RWPE2 (cell line): ENCODE measurements around the gene MKX.

Experiments used
- ATAC-seq: fragments of 200-7000 bp; cut with Tn5 transposase; 3 replicates; pipeline ENCODE4 v1.9.1; 2021; ENCODE audit warnings: low read depth
- DNase-seq: peaks from one replicate; pipeline ENCODE4 v3.0.0-alpha.2; 2020; ENCODE audit warnings: low spot score
- H3K27ac ChIP-seq: fragments of 450-650 bp; 2 replicates; pipeline ENCODE4 v1.5.1; 2017; ENCODE audit warnings: mild to moderate bottlenecking; ENCODE audit not compliant: poor library complexity, severe bottlenecking
- H3K27me3 ChIP-seq: fragments of 250-450 bp; sonication (Bioruptor Pico); 2 replicates; pipeline ENCODE4 v1.5.1; 2021; ENCODE audit warnings: mild to moderate bottlenecking, moderate library complexity; ENCODE audit not compliant: insufficient read depth, poor library complexity, severe bottlenecking
- H3K36me3 ChIP-seq: fragments of 250-450 bp; sonication (Bioruptor Pico); 2 replicates; pipeline ENCODE4 v1.5.1; 2020; ENCODE audit warnings: low read depth, mild to moderate bottlenecking, moderate library complexity
- H3K4me1 ChIP-seq: fragments of 250-450 bp; sonication (Bioruptor Pico); 2 replicates; pipeline ENCODE4 v1.5.1; 2021; ENCODE audit warnings: mild to moderate bottlenecking, moderate library complexity; ENCODE audit not compliant: insufficient read depth, poor library complexity, severe bottlenecking
- H3K4me3 ChIP-seq: fragments of 250-450 bp; sonication (Bioruptor Pico); 2 replicates; pipeline ENCODE4 v1.5.1; 2021; ENCODE audit warnings: mild to moderate bottlenecking, moderate library complexity; ENCODE audit not compliant: severe bottlenecking
- H3K9me3 ChIP-seq: fragments of 250-450 bp; sonication (Bioruptor Pico); 2 replicates; pipeline ENCODE4 v1.5.1; 2021; ENCODE audit warnings: mild to moderate bottlenecking, moderate library complexity; ENCODE audit not compliant: severe bottlenecking
- TF ChIP-seq, protein P1 (sequence below): fragments of 450-650 bp; IDR thresholded peaks from one replicate; pipeline ENCODE4 v1.5.1; 2017; ENCODE audit warnings: mild to moderate bottlenecking, moderate library complexity; ENCODE audit not compliant: poor library complexity, severe bottlenecking

Gene MKX

DNA sequence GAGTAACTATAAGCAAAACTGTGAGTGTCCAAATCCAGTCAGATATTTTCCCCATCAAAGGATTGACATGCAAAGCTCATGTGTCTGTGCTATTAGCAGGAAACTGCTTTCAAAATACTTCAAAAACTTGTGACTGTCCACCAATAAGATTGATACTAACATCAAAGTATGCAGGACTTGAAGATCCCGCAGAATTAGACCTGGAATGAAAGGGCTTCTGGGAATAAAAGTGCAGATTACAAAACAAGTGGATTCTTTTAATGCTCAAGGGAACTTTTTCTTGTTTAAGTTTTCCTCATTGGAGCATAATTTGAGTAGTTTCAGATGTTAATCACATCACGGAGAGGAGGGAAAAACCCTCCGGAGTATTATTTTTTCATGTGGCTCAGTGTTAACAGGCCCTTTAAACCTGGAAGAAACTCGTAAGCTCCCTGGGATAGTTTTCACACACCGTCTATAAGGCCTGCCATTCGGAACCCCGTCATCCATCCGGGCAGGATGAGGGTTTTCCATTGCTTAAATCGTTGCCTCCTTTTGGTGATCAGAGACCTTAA is 33.9 kb upstream of the MKX start:
- DNase-seq, result no peak
- H3K27me3 ChIP-seq, result no peaks in the 10 kb centered on the region
- TF ChIP-seq, protein P1, sequence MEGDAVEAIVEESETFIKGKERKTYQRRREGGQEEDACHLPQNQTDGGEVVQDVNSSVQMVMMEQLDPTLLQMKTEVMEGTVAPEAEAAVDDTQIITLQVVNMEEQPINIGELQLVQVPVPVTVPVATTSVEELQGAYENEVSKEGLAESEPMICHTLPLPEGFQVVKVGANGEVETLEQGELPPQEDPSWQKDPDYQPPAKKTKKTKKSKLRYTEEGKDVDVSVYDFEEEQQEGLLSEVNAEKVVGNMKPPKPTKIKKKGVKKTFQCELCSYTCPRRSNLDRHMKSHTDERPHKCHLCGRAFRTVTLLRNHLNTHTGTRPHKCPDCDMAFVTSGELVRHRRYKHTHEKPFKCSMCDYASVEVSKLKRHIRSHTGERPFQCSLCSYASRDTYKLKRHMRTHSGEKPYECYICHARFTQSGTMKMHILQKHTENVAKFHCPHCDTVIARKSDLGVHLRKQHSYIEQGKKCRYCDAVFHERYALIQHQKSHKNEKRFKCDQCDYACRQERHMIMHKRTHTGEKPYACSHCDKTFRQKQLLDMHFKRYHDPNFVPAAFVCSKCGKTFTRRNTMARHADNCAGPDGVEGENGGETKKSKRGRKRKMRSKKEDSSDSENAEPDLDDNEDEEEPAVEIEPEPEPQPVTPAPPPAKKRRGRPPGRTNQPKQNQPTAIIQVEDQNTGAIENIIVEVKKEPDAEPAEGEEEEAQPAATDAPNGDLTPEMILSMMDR, result no peak

DNA sequence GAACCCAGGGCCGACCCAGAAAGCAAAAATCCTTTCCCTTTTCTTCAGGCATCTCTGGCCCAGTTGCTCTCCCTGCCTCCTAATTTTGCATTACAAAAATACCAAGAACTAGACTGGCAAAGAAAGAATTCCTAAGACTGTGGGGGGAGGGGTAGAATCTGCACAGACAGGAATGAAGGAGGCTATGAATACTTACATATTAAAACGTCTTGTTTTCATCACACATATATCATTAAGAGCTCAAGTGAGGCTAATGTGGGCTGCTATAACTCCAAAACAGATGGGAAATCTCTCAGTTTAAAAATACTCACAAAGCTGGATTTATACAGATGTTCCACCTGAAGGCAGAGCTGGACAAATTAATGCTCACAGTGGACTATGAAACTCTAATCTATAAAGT is 29.2 kb upstream of the MKX start:
- no peaks in the 10 kb centered on the region for H3K27me3 ChIP-seq
- H3K4me3 ChIP-seq, result no peak overlapping the region
- DNase-seq, result no peak
- no peaks in the 10 kb centered on the region for H3K4me1 ChIP-seq
- no peak for ATAC-seq
- no peaks in the 10 kb centered on the region for H3K9me3 ChIP-seq
- no peaks in the 10 kb centered on the region for H3K36me3 ChIP-seq
- TF ChIP-seq, protein P1, result no peak
- H3K27ac ChIP-seq, result no peak overlapping the region

More for the DNA sequence above, 33.9 kb upstream of the MKX start:
- Histone ChIP-seq H3K36me3 (no peaks in the 10 kb centered on the region), H3K27ac (no peak overlapping the region), H3K9me3 (no peaks in the 10 kb centered on the region), H3K4me1 (no peaks in the 10 kb centered on the region), H3K4me3 (no peak overlapping the region)
- ATAC-seq, result no peak

DNA sequence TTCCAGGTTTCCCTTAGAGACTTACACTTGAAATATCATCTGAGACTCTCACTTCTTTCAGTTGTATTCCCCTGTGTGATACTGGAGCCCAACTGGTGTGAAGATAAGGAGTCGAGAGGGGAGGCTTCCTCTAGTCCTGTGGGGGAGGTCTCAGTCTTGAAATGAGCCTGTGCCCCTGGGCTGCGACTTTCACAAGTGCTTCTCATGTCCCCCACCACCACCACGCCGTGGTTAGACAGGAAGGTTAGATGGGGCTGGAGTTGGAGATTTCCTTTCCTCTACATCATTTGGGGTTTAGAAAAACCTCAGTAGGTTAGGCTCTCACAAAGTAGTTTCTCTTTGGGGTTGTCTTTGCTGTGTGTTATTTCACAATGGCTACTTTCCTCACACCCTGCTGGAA is 25.6 kb upstream of the MKX start:
- Histone ChIP-seq H3K36me3 (no peaks in the 10 kb centered on the region), H3K27ac (no peak overlapping the region), H3K9me3 (no peaks in the 10 kb centered on the region), H3K27me3 (no peaks in the 10 kb centered on the region), H3K4me3 (no peak overlapping the region), H3K4me1 (no peaks in the 10 kb centered on the region)
- ATAC-seq (no peak), DNase-seq (no peak)
- TF ChIP-seq, protein P1, result no peak

DNA sequence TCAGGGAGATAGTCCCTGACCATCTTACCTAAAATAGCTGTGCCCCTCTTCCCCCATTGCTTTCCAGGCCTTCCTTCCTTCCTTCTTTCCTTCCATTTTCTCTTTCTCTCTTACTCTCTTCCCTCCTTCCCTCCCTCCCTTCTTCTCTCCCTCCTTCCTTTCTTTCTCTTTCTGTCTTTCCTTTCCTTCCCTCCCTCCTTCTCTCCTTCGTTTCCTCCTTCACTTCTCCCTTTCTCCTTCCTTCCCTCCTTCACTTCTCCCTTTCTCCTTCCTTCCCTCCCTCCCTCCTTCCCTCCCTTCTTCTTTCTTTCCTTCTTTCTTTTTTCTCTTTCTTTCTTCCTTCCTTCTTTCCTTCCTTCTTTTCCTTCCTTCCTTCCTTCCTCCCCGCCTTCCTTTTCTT is 24.6 kb upstream of the MKX start:
- Histone ChIP-seq H3K4me1 (no peaks in the 10 kb centered on the region), H3K27me3 (no peaks in the 10 kb centered on the region), H3K4me3 (no peak overlapping the region), H3K27ac (no peak overlapping the region), H3K9me3 (no peaks in the 10 kb centered on the region), H3K36me3 (no peaks in the 10 kb centered on the region)
- no peak for DNase-seq
- no peak for ATAC-seq
- TF ChIP-seq, protein P1, result no peak

DNA sequence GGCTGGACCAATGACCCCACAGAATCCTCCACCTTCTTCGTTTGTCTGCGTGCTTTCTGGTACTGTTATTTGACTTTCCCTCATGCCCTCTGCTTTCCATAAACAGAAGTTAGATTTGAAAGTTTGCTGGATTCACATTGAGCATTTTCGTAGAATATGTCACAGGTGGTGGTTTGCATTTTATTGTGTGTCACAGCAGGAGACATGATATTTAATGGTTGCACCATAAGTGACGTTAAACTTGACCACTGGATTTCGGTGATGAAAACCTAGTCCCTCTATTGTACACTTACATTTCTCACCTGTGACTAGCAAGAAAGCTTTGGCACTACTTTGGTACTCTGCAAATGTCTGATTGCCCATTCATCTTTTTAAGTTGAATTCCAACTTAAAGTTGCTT is 15.2 kb upstream of the MKX start:
- Histone ChIP-seq H3K4me1 (no peaks in the 10 kb centered on the region), H3K27me3 (no peaks in the 10 kb centered on the region), H3K36me3 (no peaks in the 10 kb centered on the region), H3K9me3 (no peaks in the 10 kb centered on the region), H3K27ac (no peak overlapping the region), H3K4me3 (no peak overlapping the region)
- TF ChIP-seq, protein P1, result no peak
- DNase-seq (no peak), ATAC-seq (no peak)
